Stimulated activated CD8-positive, alpha-beta memory T cell treated with anti-CD3 and anti-CD28 coated beads, Interleukin-4, amount 100 ng/mL, for 1 hour (primary cell): ENCODE data around the gene MICAL2.

Experiments
- DNase-seq, 2 donors: peaks; one replicate each; pipeline ENCODE4 v3.0.0-alpha.2; 2020; ENCODE audit warnings: low read depth in 2 of 2, low spot score in 1 of 2

MICAL2 gene

DNA sequence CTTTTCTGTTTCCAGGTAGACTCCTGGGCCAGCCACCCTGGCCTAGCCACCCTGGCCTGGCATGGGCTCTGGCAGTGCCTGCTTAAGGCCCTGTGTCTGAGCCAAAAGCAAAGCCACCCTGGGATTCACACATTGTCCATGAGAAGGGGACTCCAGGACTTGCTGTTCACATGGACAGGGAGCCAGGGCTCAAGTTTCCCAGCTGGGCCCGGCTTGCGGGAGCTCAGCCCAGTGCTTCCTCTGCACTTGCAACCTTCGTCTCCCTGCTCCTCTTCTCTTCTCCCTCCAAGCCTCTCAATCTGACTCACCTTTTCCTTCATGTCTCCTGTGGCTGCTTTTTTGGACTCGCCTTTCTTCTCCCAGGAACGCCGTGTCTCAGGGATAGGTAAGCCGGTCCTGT is 130.3 kb downstream of the MICAL2 start:
- DNase-seq = no peak

DNA sequence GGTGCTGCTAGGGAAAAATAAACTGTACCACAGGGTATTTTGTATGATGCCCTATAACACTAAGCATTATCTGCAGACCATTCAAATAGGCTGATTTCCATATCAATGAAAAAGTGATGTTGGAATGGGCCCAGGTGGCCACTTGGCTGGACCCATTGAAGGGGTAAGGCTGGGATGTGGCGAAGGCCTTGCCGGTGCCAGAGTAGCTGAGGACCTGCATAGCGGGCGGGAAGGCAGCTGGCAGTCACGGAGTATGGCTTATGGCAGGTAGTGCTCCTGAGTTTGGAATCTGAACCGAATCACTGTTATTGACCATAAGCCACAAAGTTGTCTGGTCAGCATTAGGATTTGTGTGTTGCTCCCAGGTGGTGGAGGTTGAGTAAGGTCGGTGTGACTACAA is 131.0 kb downstream of the MICAL2 start:
- no peak for DNase-seq

DNA sequence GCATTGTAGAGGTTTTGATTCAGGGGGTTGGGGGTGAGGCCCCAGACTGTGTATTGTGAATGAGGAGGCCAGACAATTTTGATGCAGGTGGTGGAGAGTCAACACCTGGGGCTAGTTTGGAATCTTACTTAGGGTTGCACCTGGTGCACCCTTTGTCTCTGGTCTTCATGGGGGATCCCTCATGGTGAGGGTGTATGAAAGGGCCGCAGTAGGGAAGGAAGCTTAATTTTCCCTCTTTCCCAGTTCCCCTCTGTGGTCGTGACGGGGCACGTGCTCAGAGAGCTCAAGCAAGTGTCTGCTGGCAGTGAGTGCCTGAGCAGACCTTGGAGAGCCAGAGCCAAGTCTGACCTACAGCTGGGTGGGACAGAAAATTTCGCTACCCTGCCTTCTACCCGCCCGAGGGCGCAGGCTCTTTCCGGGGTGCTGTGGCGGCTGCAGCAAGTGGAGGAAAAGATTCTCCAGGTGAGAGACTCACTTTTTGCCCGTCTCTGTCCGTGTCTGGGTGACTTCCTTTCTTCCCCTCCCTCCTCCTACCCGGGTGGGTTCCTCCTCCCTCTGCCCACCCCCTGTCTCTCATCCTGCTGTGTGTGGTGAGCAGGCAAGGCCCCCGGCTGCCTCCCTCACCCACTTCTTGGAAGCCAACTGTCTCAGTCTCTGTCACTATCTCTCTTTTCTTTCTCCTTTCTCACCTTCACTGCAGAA is 131.7 kb downstream of the MICAL2 start:
- DNase-seq = no peak

DNA sequence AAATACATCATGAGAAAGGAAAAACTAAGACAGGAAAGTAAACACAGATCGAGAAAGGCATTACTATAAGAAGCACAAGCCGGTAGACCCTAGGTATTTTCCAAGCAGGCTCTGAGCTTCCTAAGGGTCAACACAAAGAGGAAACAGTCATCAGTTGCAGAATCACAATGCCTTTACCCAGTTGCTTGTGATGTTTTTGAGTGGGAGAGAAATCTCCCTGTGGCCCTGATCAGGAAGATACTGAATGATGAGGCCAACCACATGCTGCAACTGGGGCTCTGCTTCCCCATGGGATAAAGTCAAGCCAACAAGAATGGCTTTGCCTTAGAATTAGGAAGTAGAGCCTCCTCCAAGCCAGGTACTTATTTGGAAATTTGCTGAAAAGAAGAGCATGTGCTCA is 132.6 kb downstream of the MICAL2 start:
- no peak for DNase-seq

DNA sequence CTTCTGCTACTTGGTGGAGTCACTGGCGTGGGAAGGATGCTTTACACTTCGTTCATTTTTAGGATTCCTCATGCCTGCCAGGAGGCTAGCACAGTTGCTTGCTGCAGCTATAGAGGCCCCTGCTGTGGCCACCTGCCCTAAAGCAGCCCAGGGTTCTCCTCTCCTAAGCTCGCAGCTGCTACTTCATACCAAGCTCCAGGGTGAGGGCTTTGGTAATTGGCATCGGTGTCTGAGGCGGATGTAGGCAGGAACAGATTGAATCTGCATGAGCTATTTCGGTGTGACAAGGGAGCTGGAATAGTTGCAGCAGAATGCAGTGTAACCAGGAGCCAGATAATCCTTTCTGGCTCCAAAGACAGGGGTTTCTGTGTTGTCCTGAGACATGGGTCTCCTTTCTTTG is 133.1 kb downstream of the MICAL2 start:
- DNase-seq = no peak

DNA sequence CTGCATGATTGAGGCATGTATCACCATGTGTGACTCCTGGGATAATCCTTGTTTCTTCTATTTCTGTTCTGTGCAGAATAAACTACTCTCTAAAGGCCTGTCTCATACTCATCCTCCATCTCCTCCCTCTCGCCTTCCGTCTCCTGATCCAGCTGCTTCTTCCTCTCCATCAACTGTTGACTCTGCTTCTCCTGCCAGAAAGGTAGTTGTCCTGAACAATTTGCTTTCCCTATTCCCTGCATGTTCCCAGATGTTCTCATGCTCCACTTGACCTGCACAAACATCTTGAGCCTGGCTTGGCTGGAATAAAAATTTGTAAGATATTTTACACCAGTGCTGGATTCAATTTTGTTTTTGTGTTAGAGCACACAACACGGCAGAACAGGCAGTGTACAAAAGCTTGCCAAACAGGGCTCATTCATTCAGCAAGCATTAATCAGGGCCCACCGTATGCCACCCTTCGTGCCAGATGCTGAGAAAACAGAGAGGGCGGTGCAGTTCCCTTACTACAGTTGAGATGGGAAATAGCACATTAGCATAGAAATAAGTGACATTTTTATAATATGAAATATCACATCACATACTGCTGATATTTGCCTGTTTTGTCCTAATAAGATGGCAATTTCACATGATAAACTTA is 133.6 kb downstream of the MICAL2 start:
- no peak for DNase-seq

DNA sequence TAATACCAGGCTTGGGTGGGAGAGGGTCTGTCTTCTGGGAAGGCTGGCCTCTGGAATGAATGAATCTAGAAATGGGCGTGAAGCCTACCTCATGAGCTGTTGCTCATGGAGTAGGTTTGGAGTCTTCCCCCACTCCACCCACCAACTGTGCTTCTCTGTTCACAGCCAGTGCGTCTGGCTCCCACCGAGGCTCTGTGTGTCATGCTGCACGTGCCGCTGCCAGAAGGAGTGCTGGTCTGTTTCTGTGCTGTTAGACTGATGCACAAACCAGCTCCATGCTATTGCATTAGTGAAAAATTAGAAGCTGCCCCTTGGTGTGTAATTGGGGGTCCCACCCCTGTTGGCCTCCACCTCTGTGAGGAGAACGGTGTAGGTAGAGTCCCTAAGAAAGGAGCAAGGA is 134.7 kb downstream of the MICAL2 start:
- no peak for DNase-seq

DNA sequence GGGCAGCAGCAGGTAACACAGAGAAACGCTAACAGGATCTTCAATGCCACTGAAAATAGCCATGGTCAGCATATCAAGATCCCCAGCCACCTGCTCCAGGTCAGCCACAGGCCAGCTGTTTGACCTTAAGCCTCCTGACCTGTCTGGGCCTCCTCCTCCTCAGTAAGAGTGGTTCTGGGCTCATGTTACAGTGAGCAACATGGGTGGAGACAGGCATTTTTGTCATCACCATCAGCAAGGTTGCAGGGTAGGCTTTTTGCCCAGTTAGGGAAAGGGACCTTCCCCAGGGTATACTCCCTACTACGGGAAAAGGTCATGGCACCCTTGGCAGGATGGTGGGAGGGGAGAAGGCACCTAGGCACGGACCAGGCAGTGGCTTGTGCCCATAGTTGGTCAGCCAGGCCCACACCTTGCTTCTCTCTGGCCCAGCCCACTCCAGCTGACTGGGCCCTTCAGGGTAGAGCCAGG is 135.2 kb downstream of the MICAL2 start:
- no peak for DNase-seq

DNA sequence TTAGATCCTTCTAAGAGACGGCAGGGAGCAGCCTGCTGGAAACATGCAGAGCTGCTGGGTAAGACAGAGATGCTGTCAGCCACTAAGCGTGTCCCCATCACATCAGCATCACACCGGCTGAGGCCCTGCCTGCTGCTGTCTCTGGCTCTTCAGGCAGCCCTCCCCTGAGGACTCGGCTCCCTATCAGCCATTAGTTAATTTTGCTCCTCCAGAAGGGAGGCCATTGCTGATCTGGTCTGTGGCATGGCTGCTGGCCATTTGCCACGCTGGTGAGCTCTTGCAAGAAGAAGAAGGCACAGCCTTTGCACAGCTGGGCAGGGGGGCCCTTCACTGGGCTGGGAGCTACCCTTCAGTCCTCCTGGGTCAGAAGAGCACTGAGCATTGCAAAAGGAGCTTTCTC is 135.8 kb downstream of the MICAL2 start:
- no peak for DNase-seq

DNA sequence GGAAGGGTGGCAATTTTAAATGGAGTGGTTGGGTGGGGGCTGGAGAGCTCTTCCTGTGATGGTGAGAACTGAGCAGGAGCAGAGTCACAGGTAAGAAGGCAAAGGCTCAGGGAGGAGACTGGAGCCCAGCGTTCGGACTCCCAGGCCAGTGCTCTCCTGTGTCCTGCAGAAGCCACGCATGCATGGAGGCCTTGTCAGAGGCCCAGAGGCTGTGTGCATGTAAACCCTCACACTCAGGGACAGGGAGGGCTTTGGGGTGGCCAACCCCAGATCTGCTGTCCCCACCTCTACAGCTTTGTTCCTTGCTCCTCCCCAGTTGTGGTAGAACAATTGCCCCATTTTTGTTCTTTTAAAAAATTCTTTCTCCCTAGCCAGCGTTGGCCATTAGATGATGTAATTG is 136.6 kb downstream of the MICAL2 start:
- DNase-seq = no peak

DNA sequence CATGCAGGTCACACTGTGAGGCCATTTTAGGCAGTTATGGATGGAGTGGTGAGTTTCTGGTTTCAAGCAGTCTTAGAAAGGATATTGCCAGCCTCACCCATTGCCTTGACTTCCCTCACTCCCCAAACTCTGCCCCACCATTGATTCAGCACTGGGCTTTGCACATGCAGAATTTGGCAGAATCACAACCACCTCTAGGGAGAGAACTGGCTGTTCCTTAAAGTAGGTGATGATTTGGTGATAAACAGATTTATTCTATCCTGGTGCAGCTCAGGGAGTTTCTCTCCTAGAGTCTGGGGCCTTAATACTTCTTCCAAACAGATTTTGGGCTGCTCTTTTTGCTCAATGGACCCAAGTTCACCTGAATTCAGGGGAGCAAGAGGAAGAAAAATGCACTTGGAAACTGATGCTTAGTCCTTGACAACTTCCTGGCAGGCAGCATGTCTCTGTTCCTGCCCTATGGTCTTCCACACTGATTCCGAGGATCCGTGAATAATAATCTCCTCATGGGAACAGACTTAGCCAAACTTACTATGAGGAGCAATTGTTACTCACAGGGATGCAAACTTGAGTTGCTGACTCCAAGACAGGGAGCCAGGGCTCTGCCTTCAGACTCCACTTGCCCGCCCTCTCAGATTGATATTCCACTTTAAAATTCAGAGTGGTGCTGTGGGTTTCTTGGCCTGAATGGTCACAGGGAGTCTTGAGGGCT is 137.3 kb downstream of the MICAL2 start:
- DNase-seq = no peak

DNA sequence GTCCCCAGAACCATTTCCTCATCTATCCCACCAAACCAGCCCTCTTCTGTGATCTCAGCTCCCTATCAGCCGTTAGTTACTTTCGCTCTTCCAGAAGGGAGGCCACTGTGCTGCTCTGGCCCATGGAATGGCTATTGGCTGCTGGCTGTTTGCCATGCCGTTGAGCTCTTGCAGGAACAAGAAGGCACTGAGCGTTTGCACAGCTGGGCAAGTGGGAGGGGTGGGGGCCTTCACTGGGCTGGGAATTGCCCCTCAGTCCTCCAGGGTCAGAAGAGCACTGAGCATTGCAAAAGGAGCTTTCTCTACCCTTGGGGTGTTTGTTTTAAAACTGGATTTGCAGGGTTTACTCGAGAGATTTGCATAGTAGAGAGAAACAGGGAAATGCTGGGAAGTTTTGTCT is 137.9 kb downstream of the MICAL2 start:
- DNase-seq = no peak

DNA sequence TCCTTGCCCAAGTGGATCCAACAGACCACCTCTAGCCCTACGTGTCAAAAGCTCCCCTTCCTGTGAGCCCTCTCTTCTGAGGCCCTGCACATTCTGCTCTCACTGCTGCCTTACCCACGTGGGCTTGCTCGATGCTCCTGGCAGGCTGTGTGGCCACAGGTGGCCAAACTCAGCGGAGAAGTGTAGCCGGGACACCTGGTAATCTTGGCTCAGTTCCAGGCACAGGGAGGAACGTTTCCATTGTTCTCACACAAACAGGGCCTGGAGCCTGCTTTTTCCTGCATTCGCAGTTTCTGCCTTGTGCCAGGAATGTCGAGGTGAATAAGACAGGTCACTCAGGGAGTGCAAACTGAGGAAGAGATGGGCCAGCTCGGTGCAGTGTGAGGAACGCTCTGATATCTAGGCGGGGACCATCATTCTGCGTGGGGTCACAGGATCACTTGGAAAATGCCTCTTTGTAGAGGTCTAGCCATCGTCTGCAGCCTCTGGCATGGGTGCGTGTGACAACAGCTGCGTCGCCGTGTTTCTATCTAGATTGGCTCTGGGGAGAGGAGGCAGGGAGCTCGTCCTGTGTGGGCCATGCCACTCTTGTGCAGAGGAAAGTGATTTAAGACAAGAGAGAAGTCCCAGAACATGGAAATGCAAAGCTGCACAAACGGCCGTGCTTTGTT is 139.3 kb downstream of the MICAL2 start:
- DNase-seq = no peak

DNA sequence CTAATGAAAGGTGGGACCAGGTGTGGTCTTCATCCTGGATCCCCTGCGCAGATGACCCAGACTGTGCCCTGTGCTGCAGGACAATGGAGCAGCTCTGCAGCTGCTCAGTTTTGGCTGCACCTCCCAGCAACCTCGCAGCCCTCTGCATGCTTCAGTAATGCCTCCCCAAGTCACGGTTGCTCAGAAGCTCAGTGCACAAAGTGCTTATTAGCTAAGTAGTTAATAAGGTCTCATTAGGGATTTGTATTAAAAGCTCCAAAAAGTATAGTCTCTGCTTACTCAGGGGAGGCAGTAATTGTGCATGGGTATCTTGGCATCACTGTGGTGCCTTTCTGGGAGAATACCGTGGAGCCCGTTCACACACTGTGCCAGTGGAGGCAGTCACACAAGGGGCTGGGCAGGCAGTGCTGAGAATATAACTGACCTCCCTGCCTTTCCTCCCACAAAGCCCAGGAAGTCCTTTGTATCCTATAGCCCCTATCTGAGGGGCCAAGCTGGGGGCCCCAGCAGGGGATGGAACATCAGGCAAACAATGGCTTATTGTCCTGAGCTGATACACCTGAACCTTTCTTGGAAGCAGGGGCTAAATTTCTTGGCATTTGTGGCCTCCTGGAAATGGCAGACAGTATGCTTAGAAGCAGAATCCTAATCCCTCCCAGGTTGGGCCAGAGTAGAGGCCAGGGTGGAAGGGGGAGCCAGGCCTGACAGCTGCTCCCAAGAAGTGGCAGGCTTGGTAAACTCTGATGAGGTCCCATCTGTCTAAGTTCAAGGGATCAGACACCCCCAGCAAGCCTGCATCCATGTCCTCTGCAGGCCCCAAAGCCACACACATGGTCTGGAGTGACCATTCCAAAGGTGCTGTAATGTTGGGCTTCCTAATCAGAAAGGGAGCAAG is 141.5 kb downstream of the MICAL2 start:
- DNase-seq = no peak

DNA sequence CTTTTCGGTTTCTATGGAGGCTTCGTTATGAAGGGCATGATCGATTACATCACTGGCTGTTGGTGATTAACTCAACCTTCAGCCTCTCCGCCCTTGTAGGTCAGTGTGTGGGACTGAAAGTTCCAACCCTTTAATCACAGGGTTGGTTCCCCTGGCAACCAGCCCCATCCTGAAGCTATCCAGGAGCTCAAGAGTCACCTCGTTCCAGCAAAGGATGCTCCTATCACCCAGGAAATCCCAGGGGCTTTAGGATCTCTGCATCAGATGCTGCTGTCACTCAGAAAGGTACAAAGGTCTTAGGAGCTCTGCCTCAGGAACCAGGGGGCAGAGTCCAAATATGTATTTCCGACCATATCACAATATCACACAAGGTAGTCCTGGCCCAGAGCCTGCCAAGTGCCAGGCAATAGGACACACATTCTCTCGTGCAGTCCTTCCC is 143.5 kb downstream of the MICAL2 start:
- DNase-seq = no peak

DNA sequence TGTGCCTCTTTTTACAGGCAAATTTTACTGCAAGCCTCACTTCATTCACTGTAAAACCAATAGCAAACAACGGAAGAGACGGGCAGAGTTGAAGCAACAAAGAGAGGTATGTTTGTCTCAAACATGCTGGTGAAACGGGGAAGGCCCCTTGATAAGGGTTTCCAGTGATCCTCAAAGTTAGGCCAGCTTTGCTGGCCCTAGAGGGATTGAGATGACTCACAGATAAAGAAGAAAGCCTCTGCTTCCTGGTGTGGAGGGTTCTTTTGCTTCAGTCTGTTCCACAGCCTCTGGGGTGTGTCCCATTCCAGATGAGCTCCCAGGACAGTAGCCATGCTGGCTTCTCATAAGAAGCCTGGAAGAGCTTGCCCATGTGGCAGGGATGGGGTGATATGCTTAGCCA is 148.1 kb downstream of the MICAL2 start:
- no peak for DNase-seq

DNA sequence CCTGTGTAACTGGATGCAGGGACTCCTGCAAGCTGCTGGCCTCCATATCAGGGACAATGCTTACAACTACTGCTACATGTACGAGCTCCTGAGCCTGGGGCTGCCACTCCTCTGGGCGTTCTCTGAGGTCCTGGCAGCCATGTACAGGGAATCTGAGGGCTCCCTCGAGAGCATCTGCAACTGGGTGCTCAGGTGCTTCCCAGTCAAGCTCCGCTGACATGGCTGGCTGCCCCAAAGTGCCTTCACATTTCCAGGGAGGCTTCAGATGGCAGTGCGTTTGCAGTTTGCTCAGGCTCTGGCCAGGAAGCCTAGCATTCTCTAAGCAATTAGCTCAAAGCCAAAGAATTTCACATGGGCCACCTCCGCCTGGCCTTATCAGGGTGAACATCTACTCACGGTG is 149.6 kb downstream of the MICAL2 start:
- no peak for DNase-seq

DNA sequence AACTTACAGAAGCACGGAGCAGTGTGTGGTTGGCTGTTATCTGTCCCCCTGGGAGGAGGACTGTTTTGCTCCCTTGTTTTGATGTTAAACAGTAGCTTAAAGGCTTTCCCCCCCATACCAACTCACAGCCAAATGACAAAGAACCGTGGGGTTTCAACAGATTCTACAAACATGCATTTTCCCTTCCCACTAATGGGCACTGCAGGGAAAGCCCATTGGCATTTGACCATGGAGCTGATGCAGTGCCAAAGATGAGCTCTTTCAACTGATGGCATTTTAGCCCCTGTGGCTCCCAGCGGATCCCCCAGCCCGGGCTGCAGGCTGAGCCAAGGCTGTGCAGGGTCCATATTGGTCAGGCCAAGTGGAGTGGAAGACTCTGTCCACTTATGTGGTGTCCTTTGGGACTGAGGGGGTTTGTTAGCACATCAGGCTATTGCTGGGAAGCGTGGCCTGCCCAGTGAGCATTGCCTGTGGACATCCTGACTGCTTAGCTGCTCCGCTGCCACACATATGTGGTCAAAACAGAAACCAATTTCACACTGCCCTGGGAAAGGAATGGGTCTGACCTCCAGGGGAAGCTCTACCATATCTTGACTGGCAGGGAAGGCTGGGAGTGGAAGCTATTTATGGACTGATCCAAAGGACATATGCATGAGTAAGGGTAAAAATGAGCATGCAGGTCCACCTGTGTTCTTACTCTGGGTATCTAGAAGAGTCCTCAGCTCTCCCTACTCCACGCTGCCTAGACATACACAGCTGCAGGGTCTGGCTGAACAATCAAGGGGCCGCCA is 150.5 kb downstream of the MICAL2 start:
- DNase-seq = no peak

DNA sequence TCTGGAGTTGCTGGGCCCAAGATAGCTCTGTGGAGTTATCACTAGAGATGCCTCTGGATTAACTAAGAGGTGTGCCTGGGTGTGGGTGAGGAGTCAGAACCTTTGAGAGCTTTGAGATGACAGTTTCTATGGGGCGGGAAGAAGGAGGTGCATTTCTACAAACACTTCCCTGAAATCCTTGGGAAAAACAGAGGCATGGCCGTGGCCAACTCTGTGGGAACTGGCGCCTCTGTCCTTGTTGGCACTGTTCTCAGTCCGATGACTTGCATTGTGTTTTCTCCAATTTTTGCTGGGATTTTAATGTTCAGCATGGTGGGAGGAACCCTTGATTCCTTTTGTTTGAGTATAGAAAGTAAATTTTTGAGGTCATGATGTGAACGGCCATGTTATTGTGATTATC is 151.2 kb downstream of the MICAL2 start:
- DNase-seq = no peak

DNA sequence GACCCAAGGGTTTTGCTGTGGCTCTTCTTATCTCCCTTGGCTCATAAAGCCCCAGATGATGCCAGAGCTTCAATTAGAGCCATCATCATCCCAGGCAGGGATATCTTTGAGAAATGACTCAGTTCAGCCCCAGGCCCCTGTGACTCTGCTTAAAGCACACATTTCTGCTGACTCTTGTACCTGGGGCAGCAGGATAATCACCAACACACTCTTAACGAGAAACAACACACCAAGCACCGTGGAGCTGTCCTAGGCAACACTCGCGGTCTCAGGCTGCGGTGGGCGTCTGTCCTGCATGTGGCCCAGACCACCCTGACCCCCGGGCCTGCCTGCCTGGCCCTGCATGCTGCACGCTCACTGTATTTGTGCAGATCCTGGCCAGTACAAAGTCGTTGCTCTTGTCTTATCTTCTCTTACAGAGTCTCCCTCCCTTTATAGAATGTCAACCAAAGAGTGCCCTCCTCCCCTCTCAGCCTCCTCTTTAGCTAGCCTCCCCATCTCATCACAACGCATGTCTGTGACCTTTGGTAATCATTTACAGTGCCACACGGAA is 152.8 kb downstream of the MICAL2 start:
- DNase-seq = no peak
